ENCODE measurements around the gene JUND.

The JUND gene

DNA sequence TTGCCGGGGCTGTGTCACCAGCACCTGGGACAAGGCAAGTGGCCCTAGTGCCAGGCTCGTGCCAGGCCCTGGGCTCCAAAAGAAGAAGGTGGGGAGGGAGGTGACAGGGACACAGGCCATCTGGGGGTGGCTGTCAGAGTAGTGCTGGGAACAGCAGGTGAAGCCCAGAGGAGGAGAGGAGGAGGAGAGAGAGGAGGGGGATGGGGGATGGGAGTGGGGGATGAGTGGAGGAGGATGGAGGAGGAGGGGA lies 22.7 kb upstream of the JUND start:
- in situ Hi-C loops (cut with MboI; ENCODE audit: low sequenced_read_pairs, unreplicated experiment): no loop called here
- TF ChIP-seq, protein P1, sequence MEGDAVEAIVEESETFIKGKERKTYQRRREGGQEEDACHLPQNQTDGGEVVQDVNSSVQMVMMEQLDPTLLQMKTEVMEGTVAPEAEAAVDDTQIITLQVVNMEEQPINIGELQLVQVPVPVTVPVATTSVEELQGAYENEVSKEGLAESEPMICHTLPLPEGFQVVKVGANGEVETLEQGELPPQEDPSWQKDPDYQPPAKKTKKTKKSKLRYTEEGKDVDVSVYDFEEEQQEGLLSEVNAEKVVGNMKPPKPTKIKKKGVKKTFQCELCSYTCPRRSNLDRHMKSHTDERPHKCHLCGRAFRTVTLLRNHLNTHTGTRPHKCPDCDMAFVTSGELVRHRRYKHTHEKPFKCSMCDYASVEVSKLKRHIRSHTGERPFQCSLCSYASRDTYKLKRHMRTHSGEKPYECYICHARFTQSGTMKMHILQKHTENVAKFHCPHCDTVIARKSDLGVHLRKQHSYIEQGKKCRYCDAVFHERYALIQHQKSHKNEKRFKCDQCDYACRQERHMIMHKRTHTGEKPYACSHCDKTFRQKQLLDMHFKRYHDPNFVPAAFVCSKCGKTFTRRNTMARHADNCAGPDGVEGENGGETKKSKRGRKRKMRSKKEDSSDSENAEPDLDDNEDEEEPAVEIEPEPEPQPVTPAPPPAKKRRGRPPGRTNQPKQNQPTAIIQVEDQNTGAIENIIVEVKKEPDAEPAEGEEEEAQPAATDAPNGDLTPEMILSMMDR (IDR thresholded peaks at IDR 0.05; ENCODE audit: borderline replicate concordance, control extremely low read depth, extremely low read depth, insufficient read depth, missing control alignments): no peak
- DNase-seq (ENCODE audit: low spot score): peak; percentile 48

GRCh38 chr19:18301718-18302111 lies 20.3 kb upstream of the JUND start:
- TF ChIP-seq, protein P1 (IDR thresholded peaks at IDR 0.05; ENCODE audit: borderline replicate concordance, control extremely low read depth, extremely low read depth, insufficient read depth, missing control alignments): no peak

GRCh38 chr19:18300930-18301717 lies 19.7 kb upstream of the JUND start:
- DNase-seq (ENCODE audit: low spot score): no peak
- in situ Hi-C loops (cut with MboI; ENCODE audit: low sequenced_read_pairs, unreplicated experiment): no loop called here
- TF ChIP-seq, protein P1 (IDR thresholded peaks at IDR 0.05; ENCODE audit: borderline replicate concordance, control extremely low read depth, extremely low read depth, insufficient read depth, missing control alignments): no peak

More at GRCh38 chr19:18301718-18302111, 20.3 kb upstream of the JUND start:
- DNase-seq (ENCODE audit: low spot score): no peak
- in situ Hi-C loops (cut with MboI; ENCODE audit: low sequenced_read_pairs, unreplicated experiment): no loop called here

GRCh38 chr19:18299654-18300053 lies 18.2 kb upstream of the JUND start:
- TF ChIP-seq, protein P1 (IDR thresholded peaks at IDR 0.05; ENCODE audit: borderline replicate concordance, control extremely low read depth, extremely low read depth, insufficient read depth, missing control alignments): no peak

DNA sequence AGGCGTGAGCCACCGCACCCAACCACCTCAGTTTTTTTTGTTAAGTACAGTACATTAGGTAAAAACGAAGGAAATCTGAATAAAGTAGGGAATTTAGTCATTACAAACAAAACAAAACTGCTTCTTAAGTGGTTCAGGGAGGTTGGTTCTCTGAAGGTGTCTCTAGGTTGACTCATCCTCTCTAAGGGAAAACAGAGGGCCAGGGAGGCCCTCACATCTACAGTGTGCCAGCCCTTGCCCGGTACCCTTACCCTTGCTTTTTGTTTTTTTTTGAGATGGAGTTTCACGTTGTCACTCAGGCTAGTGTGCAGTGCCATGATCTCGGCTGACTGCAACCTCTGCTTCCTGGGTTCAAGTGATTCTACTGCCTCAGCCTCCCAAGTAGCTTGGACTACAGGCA lies 17.2 kb upstream of the JUND start:
- DNase-seq (ENCODE audit: low spot score): no peak
- in situ Hi-C loops (cut with MboI; ENCODE audit: low sequenced_read_pairs, unreplicated experiment): no loop called here
- TF ChIP-seq, protein P1 (IDR thresholded peaks at IDR 0.05; ENCODE audit: borderline replicate concordance, control extremely low read depth, extremely low read depth, insufficient read depth, missing control alignments): no peak

More at GRCh38 chr19:18299654-18300053, 18.2 kb upstream of the JUND start:
- in situ Hi-C loops (cut with MboI; ENCODE audit: low sequenced_read_pairs, unreplicated experiment): no loop called here
- no peak for DNase-seq (ENCODE audit: low spot score)

DNA sequence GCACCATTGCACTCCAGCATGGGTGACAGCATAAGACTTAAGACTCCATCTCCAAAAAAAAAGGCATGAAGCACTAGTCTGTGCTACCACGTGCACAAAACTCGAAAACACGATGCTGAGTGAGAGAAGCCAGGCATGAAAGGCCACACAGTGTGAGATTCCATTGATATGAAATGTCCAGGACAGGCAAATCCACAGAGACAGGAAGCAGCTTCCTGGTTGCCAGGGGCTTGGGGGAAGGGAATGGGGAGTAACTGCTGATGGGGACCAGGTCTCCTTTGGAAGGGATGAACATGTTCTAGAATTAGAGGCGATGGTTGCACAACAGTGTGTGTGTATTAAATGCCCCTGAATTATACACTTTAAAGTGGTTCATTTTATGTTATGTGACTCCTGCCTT lies 15.9 kb upstream of the JUND start:
- TF ChIP-seq, protein P1 (IDR thresholded peaks at IDR 0.05; ENCODE audit: borderline replicate concordance, control extremely low read depth, extremely low read depth, insufficient read depth, missing control alignments): no peak
- in situ Hi-C loops (cut with MboI; ENCODE audit: low sequenced_read_pairs, unreplicated experiment): no loop called here

More for the DNA sequence above, 15.9 kb upstream of the JUND start:
- no peak for DNase-seq (ENCODE audit: low spot score)
